Kidney epithelial cell (primary cell): Measurements from ENCODE around the gene ACP6. TPM values are rescaled to one million over a fixed set of nuclear protein-coding genes. Genes with fewer than 3 reads are reported as not detected.

Source experiments
- DNase-seq: peaks from one replicate; pipeline ENCODE4 v3.0.0-alpha.2; 2010; ENCODE audit warnings: low read depth
- H3K27me3 ChIP-seq: 2 replicates; pipeline ENCODE4 v1.6.0; 2011; ENCODE audit warnings: low read length; ENCODE audit not compliant: control insufficient read depth, insufficient read depth
- H3K36me3 ChIP-seq: 2 replicates; pipeline ENCODE4 v1.5.1; 2011; ENCODE audit warnings: low read length; ENCODE audit not compliant: control insufficient read depth, insufficient read depth
- H3K4me3 ChIP-seq: 2 replicates; pipeline ENCODE4 v1.5.1; 2011; ENCODE audit warnings: low read depth, mild to moderate bottlenecking, control low read depth, low read length
- total RNA-seq: library from RNA; depleted of rRNA; stranded (reverse); fragments of >200 nt; gene quantifications from 2 replicates; pipeline ENCODE4 v1.2.3, GENCODE V29; 2015
- TF ChIP-seq, protein P1 (sequence below): IDR thresholded peaks from 2 replicates; pipeline ENCODE4 v1.5.1; 2011; ENCODE audit warnings: mild to moderate bottlenecking, moderate library complexity, low read length, control low read depth, inconsistent platforms; ENCODE audit not compliant: insufficient read depth, poor library complexity, severe bottlenecking

Gene ACP6
- total RNA-seq, 1 donor from 2014 or later, result 12.5 TPM

DNA sequence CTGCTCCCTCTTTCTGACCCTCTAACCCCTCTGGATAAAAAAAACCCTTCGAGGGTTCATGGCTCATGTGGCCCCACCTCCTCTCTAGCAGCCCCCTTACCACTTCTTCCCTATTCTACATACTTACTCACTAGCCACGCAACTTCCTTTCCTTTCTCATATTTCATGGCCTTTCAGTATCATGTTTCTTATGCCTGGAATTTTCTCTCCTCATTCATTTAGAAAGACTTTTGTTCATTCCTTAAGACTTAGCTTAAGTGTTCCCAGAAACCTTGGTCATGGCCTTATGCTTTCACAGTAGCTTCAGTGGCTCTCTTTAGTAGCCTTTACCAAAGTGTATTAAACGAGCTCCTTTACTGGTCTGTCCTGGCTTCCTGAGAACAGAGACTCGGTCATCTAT is 6.1 kb downstream of the ACP6 start:
- no peak overlapping the region for H3K4me3 ChIP-seq
- no peaks in the 10 kb centered on the region for H3K36me3 ChIP-seq
- no peaks in the 10 kb centered on the region for H3K27me3 ChIP-seq
- no peak for DNase-seq
- TF ChIP-seq, protein P1, sequence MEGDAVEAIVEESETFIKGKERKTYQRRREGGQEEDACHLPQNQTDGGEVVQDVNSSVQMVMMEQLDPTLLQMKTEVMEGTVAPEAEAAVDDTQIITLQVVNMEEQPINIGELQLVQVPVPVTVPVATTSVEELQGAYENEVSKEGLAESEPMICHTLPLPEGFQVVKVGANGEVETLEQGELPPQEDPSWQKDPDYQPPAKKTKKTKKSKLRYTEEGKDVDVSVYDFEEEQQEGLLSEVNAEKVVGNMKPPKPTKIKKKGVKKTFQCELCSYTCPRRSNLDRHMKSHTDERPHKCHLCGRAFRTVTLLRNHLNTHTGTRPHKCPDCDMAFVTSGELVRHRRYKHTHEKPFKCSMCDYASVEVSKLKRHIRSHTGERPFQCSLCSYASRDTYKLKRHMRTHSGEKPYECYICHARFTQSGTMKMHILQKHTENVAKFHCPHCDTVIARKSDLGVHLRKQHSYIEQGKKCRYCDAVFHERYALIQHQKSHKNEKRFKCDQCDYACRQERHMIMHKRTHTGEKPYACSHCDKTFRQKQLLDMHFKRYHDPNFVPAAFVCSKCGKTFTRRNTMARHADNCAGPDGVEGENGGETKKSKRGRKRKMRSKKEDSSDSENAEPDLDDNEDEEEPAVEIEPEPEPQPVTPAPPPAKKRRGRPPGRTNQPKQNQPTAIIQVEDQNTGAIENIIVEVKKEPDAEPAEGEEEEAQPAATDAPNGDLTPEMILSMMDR, result no peak

DNA sequence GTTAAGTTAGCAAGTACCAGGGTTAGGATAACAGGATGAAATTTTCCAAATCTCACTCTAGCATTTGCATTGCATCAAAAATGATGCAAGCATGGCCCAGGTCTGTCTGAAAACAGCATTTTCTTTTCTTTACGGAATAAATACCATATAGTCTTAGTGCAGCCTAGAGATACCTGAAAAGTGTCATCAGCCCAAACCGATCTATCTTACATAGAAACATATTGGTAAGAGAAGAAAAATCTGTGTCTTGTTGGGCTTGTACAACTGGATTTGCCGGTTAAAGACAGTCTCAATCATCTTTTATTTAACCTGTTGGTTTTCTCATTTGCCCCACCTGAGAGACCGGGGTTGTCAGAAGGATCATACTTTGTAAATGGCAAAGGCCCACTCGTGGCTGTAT is 15.8 kb downstream of the ACP6 start:
- H3K4me3 ChIP-seq, result no peak overlapping the region
- H3K27me3 ChIP-seq, result no peaks in the 10 kb centered on the region
- TF ChIP-seq, protein P1, result no peak
- DNase-seq, result no peak
- H3K36me3 ChIP-seq, result peaks cover 2% of the 10 kb centered on the region

DNA sequence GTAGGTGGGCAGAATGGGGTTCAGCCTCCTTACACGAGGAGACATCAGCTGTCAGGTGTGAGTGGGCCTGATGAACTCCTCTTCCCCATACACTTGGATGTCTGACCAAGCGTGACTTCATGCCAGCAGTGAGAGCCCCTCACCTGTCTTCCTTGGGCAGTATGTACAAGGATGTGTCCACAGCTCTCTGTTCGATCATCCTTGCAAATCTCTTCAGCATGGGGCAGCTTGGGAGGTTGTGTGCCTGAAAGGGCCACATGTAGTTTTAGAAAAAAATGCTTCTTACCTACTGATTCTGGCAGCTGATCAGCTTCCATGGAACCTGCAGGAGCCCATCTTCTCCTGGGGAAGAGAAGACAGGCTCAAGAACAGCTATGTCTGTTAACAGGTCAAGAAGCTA is 18.0 kb downstream of the ACP6 start:
- TF ChIP-seq, protein P1, result no peak
- no peaks in the 10 kb centered on the region for H3K27me3 ChIP-seq
- no peak for DNase-seq
- H3K36me3 ChIP-seq, result no peaks in the 10 kb centered on the region
- no peak overlapping the region for H3K4me3 ChIP-seq

DNA sequence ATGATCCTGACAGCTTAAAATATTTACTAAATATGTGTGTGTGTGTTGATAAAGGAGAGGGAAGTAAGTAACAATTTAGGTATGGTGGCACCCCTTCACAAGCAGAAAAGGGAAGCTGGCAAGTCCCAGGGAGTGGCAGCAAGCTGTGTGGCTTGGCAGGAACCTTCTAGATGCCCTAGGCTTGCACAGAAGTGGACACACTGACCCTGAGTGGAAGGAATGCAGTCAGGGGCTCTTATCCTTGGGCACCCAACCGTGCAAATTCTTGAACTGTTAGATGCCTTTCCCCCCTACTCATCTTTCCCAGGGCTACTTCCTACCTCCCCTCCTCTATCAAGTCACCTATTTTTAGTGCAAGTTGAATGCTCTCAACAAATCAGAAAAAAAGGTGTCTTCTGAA is 18.9 kb downstream of the ACP6 start:
- H3K36me3 ChIP-seq, result no peaks in the 10 kb centered on the region
- TF ChIP-seq, protein P1, result no peak
- peak; percentile 57 for DNase-seq
- H3K4me3 ChIP-seq, result no peak overlapping the region
- no peaks in the 10 kb centered on the region for H3K27me3 ChIP-seq

DNA sequence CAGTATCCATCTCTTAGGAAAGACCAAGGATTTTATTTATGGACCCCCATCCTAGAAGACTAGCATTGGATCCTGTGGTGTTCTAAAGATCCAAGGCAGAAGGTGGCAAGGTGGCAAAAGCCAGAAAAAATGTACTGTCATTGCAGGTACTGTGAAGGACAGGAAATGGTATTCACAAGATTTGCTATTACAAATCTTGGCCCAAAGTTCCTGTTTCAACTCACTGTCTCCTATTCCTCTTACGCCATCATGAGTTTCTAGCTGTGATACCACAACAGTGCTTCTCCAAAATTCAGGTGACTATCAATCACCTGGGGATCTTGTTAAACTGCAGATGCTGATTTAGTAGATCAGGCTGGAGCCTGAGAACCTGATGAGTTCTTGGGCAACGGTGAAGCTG is 21.4 kb downstream of the ACP6 start:
- no peaks in the 10 kb centered on the region for H3K27me3 ChIP-seq
- H3K36me3 ChIP-seq, result no peaks in the 10 kb centered on the region
- TF ChIP-seq, protein P1, result no peak
- no peak overlapping the region for H3K4me3 ChIP-seq
- DNase-seq, result no peak

DNA sequence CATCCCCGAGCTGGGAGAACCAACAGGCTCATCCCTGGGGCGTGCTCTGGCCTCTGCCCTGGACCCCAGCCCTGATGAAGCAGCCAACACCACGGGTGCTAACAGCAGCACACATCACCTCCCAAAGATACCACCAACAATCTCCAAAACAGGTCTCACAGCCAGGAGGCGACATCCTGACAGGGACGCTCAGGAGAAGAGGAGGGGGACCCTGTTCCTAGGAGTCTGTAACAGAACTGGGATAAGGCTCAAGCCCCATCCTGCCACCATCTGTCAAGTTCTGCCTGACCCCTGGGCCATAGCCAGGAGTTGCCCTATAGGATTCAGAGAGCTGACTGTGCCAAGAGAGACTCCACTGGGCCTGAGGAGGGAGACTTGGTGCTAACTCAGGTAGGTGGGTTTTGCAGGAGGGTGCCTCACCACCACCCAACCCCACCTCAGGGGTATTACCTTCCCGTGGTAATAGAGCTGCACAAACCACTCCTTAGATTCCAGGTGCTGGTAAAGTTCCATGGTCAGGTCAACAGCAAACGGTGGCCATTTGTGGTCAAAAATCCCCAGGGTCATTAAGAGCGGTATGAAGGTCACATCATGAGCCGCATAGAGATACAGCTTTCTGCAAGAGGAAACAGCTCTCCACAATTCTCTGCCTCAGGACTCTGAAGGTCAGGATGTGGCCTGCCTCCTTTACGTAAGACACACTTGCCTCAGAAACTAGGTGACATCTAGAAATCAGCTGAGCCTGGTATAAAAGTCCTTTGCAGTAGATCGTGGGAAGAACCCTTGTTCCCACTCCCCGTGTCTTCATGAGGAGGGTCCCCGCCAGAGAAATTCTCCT is 22.3 kb downstream of the ACP6 start:
- no peak overlapping the region for H3K4me3 ChIP-seq
- H3K36me3 ChIP-seq, result peaks cover 1% of the 10 kb centered on the region
- no peaks in the 10 kb centered on the region for H3K27me3 ChIP-seq
- TF ChIP-seq, protein P1, result no peak
- DNase-seq, result no peak
